HG03378 (cell line): ENCODE measurements around the gene FGD2.
"Not testable (repeated sequence)": the region's sequence is repeated elsewhere in the genome, so short reads cannot be mapped to it uniquely, and the experiment has no call there.

Source experiments
- ATAC-seq: cut with Tn5 transposase; IDR thresholded peaks from one replicate; pipeline ENCODE4 v1.9.1; 2021; ENCODE audit warnings: mild to moderate bottlenecking, moderate library complexity; ENCODE audit not compliant: unreplicated experiment

The FGD2 gene

GRCh38 chr6:36989264-36989663, 16.2 kb upstream of the FGD2 start:
- ATAC-seq, result no peak

DNA sequence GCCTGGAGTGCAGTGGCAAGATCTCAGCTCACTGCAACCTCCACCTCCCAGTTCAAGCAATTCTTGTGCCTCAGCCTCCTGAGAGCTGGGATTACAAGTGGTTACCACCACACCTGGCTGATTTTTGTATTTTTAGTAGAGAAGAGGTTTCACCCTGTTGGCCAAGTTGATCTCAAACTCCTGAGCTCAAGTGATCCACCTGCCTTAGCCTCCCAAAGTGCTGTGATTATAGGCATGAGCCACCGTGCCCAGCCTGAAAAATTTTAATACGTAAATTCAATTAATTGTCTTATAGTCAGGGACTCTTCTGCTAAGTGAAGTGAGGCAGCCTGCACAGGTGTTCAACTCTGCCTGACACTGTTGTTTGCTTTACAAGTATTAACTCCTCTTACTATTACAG, 15.1 kb upstream of the FGD2 start:
- ATAC-seq, result not testable (repeated sequence)

DNA sequence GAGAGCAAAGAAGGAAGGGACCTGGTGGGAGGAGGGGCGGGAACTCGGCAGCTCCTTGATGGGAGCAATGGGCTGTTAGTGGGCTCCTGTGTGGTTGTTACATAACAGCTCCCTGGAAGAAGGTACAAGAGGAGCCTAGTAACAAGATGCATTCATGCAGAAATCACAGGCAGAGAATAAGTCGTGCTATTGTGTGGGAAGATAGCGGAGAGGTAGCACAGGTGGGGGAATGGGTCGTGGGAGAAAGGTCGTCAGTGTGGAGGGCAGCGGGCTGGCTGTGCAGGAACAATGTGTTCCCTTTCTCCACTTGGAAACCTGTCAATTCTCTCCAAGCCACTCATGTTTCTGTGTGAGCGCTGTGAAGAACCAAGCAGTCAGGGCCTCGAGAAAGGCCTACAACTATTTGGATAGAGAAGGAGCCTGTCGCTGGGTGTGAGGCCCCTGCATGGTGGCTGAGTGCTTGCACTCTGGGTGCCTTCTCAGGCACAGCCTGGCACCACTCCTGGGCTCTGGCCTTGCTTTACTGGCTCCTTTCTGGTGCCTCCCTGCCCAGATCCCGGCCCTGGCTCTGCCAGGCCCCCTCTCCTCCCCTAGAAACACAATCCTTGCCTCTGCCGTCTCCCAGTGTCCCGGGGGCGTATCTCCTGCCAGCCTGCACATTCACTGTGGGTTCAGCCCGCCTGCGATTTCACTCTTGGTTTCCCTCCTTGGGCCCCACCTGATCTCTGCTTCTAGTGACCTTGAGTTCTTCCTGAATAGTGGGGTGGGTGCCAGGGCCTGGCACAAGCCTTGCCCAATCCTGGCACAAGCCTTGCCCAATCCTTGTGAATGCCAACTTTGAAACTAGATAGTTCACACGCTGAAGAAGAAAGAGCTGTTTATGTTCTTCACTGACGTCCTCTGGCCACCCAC, 7.4 kb upstream of the FGD2 start:
- no peak for ATAC-seq

- no peak for ATAC-seq
Measured at GRCh38 chr6:36998723-36999038, 6.8 kb upstream of the FGD2 start.

DNA sequence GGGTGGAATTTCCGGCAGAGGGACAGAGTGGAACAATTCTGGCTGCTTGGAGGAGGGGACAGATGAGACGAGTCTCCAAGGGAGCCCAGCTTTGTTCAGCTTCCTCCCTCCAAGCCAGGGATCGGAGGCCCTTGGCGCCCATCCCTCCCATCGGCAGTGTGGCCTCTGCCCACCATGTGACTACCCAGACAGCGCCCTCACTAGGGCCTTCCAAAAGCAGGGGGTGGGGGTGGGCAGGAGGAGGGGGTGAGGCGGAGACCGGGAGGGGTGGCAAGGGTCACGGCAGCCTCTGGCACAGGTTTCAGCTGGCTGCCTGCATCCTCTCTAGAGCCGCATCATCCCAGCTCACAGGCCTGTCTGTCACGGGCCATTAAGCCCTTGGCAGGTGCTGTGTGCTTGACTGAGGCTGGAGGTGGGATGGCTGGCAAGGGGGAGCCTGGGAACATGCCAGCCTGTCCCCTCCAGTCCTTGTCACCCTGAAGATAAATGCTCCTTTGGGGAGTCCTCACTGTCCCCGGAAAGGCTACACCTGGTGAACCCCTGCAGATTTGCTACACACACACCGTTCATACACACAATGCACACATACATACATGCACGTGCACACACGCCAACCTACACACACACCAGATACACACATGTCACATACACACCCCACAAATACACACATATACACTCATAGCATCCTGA, 6.2 kb upstream of the FGD2 start:
- ATAC-seq, result no peak

GRCh38 chr6:36999751-37000125, 5.7 kb upstream of the FGD2 start:
- no peak for ATAC-seq

GRCh38 chr6:37004044-37004980, 1.1 kb upstream of the FGD2 start:
- no peak for ATAC-seq

GRCh38 chr6:37005827-37006567, 542 bp downstream of the FGD2 start:
- peak; percentile 15 for ATAC-seq

- ATAC-seq, result no peak
Measured at GRCh38 chr6:37006793-37007339, 1.4 kb downstream of the FGD2 start.

- no peak for ATAC-seq
Measured at GRCh38 chr6:37007340-37008043, 2.0 kb downstream of the FGD2 start.

GRCh38 chr6:37008484-37009465, 3.3 kb downstream of the FGD2 start:
- no peak for ATAC-seq

DNA sequence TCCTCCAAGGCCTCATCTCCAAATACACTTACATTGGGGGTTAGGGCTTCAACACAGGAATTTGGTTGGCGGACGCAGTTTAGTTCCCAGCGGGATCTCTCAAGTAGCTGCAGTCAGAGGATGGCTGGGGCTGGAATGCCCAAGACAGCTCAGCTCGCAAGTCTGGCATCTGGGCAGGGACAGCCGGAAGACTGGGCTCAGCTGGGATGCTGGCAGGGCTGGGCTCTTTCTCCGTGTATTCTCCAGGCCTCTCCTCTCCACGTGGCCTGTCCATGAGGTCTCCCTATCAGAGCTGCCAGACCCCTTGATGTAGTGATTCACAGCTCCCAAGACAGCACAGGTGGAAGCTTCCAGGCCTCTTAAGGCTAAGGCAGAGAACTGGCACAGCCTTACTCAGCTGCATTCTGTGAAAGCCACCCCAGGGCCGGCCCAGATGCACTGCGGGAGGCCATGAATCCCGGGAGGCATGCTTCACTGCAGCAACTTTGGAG, 5.0 kb downstream of the FGD2 start:
- no peak for ATAC-seq

DNA sequence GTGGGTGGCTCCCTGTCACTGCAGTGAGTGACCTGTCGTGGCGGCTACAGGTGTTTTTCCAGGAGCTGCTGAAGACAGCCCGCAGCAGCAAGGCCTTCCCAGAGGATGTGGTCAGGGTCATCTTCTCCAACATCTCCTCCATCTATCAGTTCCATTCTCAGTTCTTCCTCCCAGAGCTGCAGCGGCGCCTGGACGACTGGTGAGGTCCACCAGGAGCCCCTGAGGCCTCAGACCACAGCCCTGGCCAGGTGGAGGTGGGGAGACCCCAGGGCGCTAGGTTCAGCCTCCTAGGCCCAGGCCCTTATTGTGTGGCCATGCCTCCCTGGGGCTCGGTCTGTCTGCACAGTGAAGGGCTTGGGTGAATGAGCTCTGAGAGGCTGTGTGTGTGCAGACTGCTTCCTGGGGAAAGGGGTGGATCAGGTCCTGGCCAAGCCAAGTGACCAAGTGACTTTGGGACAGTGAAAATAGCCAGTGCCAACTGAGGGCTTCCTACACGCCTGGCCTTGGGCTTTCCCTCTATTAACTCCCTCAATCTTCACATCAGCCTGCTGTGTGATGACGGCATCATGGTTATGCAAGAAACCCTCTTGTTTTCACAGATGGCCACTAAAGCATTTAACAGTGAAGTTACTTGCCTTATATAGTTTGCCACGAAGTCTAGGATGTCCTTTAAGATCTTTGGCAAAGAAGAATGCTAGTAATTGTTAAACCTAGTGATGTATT, 6.4 kb downstream of the FGD2 start:
- no peak for ATAC-seq

GRCh38 chr6:37013516-37014491, 8.3 kb downstream of the FGD2 start:
- no peak for ATAC-seq

- no peak for ATAC-seq
Measured at GRCh38 chr6:37014667-37015066, 9.2 kb downstream of the FGD2 start.

DNA sequence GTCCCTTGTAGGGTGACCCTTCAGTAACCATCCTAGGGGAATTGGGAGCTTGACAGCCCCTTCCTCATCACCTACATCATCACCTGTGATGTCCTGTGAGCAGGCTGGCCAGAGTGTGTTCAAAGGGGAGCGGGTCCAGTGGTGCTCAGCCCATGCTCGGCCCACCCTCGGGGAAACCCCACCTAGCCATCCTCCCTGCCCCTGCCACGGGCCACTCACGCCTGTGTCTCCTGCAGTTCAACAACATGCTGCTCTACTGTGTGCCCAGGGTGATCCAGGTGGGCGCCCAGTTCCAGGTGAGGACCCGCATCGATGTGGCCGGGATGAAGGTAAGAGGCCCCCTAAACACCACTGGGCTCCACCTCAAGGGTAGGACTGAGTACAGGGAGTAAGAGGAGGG, 10.1 kb downstream of the FGD2 start:
- ATAC-seq, result no peak

DNA sequence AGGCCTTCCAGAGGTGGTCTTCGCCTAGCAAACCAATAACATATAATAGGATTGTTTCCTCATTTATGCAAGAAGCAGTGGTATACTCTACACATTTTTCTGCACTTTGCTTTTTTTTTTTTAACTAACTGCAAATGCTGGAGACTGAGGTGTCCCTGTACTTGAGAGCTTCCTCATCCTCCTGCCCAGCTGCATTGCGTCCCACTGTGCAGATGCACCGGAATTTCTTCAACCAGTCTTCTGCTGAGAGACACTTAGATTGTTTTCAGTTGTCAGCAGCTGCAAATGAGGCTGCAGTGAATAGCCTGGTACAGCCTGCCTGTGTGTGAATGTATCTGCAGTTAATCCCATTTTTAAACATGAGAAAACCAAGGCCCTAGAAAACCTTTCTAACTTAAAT, 11.5 kb downstream of the FGD2 start:
- ATAC-seq, result no peak
